Cardiac fibroblast (primary cell): ENCODE data around the gene IMMP2L.

Experiments used
- DNase-seq, 2 donors: peaks; one replicate each; pipeline versions ENCODE4 v3.0.0 to v3.0.0-alpha.2; 2010; ENCODE audit warnings: low read depth in 2 of 2
- H3K4me3 ChIP-seq, 2 donors: replicated peaks in 1 of 2; 1 replicate in 1 of 2; 2 replicates in 1 of 2; pipeline ENCODE4 v1.5.1; 2011; ENCODE audit warnings: low read depth in 2 of 2, low read length in 2 of 2, mild to moderate bottlenecking in 2 of 2, moderate library complexity in 1 of 2
- CTCF ChIP-seq: IDR thresholded peaks from one replicate; pipeline ENCODE4 v1.5.1; 2011; ENCODE audit warnings: low read depth, mild to moderate bottlenecking, low read length, inconsistent platforms

IMMP2L gene

GRCh38 chr7:111356941-111357340, 205.4 kb downstream of the IMMP2L start:
- H3K4me3 ChIP-seq: no peak overlapping the region
- DNase-seq: no peak
- no peak for TF ChIP-seq CTCF

GRCh38 chr7:111352319-111352718, 210.0 kb downstream of the IMMP2L start:
- no peak for DNase-seq
- H3K4me3 ChIP-seq: no peak overlapping the region
- TF ChIP-seq CTCF: no peak

GRCh38 chr7:111346219-111346618, 216.1 kb downstream of the IMMP2L start:
- TF ChIP-seq CTCF: no peak
- no peak for DNase-seq
- H3K4me3 ChIP-seq: no peak overlapping the region

GRCh38 chr7:111343017-111343416, 219.3 kb downstream of the IMMP2L start:
- no peak overlapping the region for H3K4me3 ChIP-seq
- no peak for TF ChIP-seq CTCF

GRCh38 chr7:111339006-111339405, 223.3 kb downstream of the IMMP2L start:
- no peak for TF ChIP-seq CTCF
- no peak for DNase-seq
- H3K4me3 ChIP-seq: no peak overlapping the region

More at GRCh38 chr7:111343017-111343416, 219.3 kb downstream of the IMMP2L start:
- no peak for DNase-seq

- H3K4me3 ChIP-seq: no peak overlapping the region
- no peak for TF ChIP-seq CTCF
- DNase-seq: no peak
Measured at GRCh38 chr7:111333010-111333409, 229.3 kb downstream of the IMMP2L start.

GRCh38 chr7:111330235-111330523, 232.1 kb downstream of the IMMP2L start:
- no peak for TF ChIP-seq CTCF
- H3K4me3 ChIP-seq: no peak overlapping the region
- DNase-seq: no peak
